GM06990 (cell line): ENCODE results near the gene SPATA46.
A peak's percentile ranks its signal among the peaks of the same experiment; 100 is the strongest.
"Not testable (repeated sequence)": the region's sequence is repeated elsewhere in the genome, so short reads cannot be mapped to it uniquely, and the experiment has no call there.

Experiments used
- DNase-seq: peaks from one replicate; pipeline ENCODE4 v3.0.0-alpha.2; 2011; ENCODE audit not compliant: insufficient read length; ENCODE audit errors: extremely low read depth
- H3K27me3 ChIP-seq: replicated peaks from 2 replicates; pipeline ENCODE4 v1.6.0; 2011; ENCODE audit warnings: low read length; ENCODE audit not compliant: control insufficient read depth, insufficient read depth
- H3K36me3 ChIP-seq: 2 replicates; pipeline ENCODE4 v1.5.1; 2011; ENCODE audit warnings: low read length; ENCODE audit not compliant: control insufficient read depth, insufficient read depth
- H3K4me3 ChIP-seq: replicated peaks from 2 replicates; pipeline ENCODE4 v1.5.1; 2011; ENCODE audit warnings: low read depth, mild to moderate bottlenecking, control low read depth, low read length
- CTCF ChIP-seq: IDR thresholded peaks from 2 replicates; pipeline ENCODE4 v1.5.1; 2011; ENCODE audit warnings: low read length, control low read depth, mild to moderate bottlenecking, inconsistent platforms; ENCODE audit not compliant: insufficient read depth, poor library complexity, severe bottlenecking

SPATA46 gene

GRCh38 chr1:162376691-162377090 lies at the start of gene SPATA46:
Gene SPATA46, minus strand, starts transcription at chr1:162376854. Its CDS starts 64 bp downstream, at chr1:162376790.
- no peak for TF ChIP-seq CTCF
- DNase-seq: no peak
- no peak within 1 kb of the TSS for H3K4me3 ChIP-seq
- no peaks in the 10 kb centered on the region for H3K36me3 ChIP-seq
- H3K27me3 ChIP-seq: no peaks in the 10 kb centered on the region; the same call in 1 of the 2 replicates

GRCh38 chr1:162422662-162423375 lies 46.2 kb upstream of the SPATA46 start:
- no peak for TF ChIP-seq CTCF
- DNase-seq: peak; percentile 4
- H3K36me3 ChIP-seq: no peaks in the 10 kb centered on the region
- no peaks in the 10 kb centered on the region for H3K27me3 ChIP-seq
- no peak overlapping the region for H3K4me3 ChIP-seq

- no peak for TF ChIP-seq CTCF
- Histone ChIP-seq H3K36me3 (no peaks in the 10 kb centered on the region), H3K27me3 (no peaks in the 10 kb centered on the region), H3K4me3 (no peak overlapping the region)
- no peak for DNase-seq
Observed at GRCh38 chr1:162421258-162422164, 44.9 kb upstream of the SPATA46 start.

- H3K4me3 ChIP-seq: no peak overlapping the region
- DNase-seq: no peak
- H3K27me3 ChIP-seq: no peaks in the 10 kb centered on the region
- no peaks in the 10 kb centered on the region for H3K36me3 ChIP-seq
- no peak for TF ChIP-seq CTCF
Observed at GRCh38 chr1:162420120-162420519, 43.5 kb upstream of the SPATA46 start.

- not testable (repeated sequence) for H3K27me3 ChIP-seq, H3K36me3 ChIP-seq, DNase-seq, H3K4me3 ChIP-seq
Observed at GRCh38 chr1:162419450-162419931, 42.8 kb upstream of the SPATA46 start.

GRCh38 chr1:162418584-162418983 lies 41.9 kb upstream of the SPATA46 start:
- not testable (repeated sequence) for H3K4me3 ChIP-seq, H3K36me3 ChIP-seq, DNase-seq, H3K27me3 ChIP-seq
